HK-2 (cell line): ENCODE measurements around the gene PSMB9.

Experiments used
- DNase-seq: peaks from one replicate; pipeline ENCODE4 v3.0.0-alpha.2; 2018; ENCODE audit not compliant: unreplicated experiment

PSMB9 gene

GRCh38 chr6:32905078-32905477 lies 51.1 kb downstream of the PSMB9 start:
- DNase-seq, result no peak

DNA sequence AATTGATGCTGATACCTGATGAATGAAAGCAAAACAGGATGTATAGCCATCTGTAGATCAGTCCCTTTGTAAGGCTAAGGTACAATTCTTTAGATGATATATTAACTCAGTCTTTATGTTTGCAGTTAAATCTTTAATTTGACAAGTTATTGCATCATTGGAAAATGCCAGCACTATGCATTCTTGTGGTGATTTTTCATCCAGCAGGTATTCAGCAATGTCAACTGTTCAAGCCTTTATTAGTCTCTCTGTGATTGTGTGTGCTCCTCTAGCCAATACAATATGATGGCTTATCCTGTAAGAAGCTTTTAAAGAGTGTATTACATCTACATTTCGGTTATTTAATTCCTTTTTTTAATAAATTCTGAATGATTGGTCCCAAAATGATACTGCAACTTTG lies 52.5 kb downstream of the PSMB9 start:
- DNase-seq, result no peak

GRCh38 chr6:32908897-32909296 lies 54.9 kb downstream of the PSMB9 start:
- DNase-seq, result no peak
